ENCODE measurements around the gene BZW1.

Gene BZW1

GRCh38 chr2:200847269-200847668 lies 35.6 kb downstream of the BZW1 start:
- H3K9ac ChIP-seq, result no peak overlapping the region
- TF ChIP-seq, protein P1, sequence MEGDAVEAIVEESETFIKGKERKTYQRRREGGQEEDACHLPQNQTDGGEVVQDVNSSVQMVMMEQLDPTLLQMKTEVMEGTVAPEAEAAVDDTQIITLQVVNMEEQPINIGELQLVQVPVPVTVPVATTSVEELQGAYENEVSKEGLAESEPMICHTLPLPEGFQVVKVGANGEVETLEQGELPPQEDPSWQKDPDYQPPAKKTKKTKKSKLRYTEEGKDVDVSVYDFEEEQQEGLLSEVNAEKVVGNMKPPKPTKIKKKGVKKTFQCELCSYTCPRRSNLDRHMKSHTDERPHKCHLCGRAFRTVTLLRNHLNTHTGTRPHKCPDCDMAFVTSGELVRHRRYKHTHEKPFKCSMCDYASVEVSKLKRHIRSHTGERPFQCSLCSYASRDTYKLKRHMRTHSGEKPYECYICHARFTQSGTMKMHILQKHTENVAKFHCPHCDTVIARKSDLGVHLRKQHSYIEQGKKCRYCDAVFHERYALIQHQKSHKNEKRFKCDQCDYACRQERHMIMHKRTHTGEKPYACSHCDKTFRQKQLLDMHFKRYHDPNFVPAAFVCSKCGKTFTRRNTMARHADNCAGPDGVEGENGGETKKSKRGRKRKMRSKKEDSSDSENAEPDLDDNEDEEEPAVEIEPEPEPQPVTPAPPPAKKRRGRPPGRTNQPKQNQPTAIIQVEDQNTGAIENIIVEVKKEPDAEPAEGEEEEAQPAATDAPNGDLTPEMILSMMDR (IDR thresholded peaks at IDR 0.05), result no peak
- H3K27ac ChIP-seq, result no peak overlapping the region
- no peaks in the 10 kb centered on the region for H3K27me3 ChIP-seq (ENCODE audit: control insufficient read depth, insufficient read depth, low read length)
- H3K79me2 ChIP-seq, result no peaks in the 10 kb centered on the region
- no peak overlapping the region for H3K4me2 ChIP-seq (ENCODE audit: low read length)
- no peaks in the 10 kb centered on the region for H3K36me3 ChIP-seq (ENCODE audit: control insufficient read depth, insufficient read depth, low read length)
- H2AFZ ChIP-seq, result no peak overlapping the region
- H3K4me3 ChIP-seq (ENCODE audit: low read depth, low read length), result no peak overlapping the region
- H3K4me1 ChIP-seq, result no peaks in the 10 kb centered on the region
- no peaks in the 10 kb centered on the region for H3K9me3 ChIP-seq (ENCODE audit: control insufficient read depth, low read length)

- no peak overlapping the region for H3K27ac ChIP-seq
- no peaks in the 10 kb centered on the region for H3K4me1 ChIP-seq
- TF ChIP-seq, protein P1 (IDR thresholded peaks at IDR 0.05), result no peak
- no peaks in the 10 kb centered on the region for H3K79me2 ChIP-seq
- no peak overlapping the region for H3K4me2 ChIP-seq (ENCODE audit: low read length)
- H3K4me3 ChIP-seq (ENCODE audit: low read depth, low read length), result no peak overlapping the region
- no peaks in the 10 kb centered on the region for H3K9me3 ChIP-seq (ENCODE audit: control insufficient read depth, low read length)
- H2AFZ ChIP-seq, result no peak overlapping the region
- H3K27me3 ChIP-seq (ENCODE audit: control insufficient read depth, insufficient read depth, low read length), result no peaks in the 10 kb centered on the region
- no peak overlapping the region for H3K9ac ChIP-seq
- H3K36me3 ChIP-seq (ENCODE audit: control insufficient read depth, insufficient read depth, low read length), result no peaks in the 10 kb centered on the region
These were observed 36.2 kb downstream of the BZW1 start for GRCh38 chr2:200847939-200848338.

DNA sequence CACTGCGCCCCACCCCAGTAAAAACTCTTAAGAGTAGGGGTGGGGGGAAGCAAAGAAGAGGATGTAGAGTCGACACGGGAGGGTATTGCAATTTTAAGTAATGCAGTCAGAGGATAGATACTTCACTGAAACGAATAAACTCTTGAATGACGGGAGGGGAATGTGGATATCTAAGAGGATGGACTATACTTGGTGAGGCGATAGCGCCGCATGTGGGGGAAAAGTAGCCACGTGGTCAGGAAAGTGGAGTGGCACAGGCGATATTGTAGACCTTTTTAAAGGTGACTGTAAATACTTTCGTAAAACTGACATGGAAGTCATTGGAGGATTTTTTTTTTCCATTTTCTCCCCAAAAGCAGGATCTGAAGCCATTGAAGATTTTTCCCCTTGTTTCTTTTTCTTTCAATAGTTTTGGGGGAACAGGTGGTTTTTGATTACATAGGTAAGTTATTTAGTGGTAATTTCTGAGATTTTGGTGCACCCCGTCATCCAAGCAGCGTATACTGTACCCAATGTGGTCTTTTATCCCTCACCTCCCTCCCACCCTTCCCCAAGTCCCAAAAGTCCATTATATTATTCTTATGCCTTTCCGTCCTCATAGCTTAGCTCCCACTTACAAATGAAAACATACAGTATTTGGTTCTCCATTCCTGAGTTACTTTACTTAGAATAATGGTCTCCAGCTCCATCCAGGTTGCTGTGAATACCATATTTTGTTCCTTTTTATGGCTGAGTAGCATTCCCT lies 39.0 kb downstream of the BZW1 start:
- Histone ChIP-seq H3K9ac (no peak overlapping the region), H3K4me1 (no peaks in the 10 kb centered on the region), H3K36me3 (ENCODE audit: control insufficient read depth, insufficient read depth, low read length) (no peaks in the 10 kb centered on the region), H3K4me3 (ENCODE audit: low read depth, low read length) (no peak overlapping the region), H3K9me3 (ENCODE audit: control insufficient read depth, low read length) (no peaks in the 10 kb centered on the region), H3K79me2 (no peaks in the 10 kb centered on the region), H3K27ac (no peak overlapping the region), H2AFZ (no peak overlapping the region), H3K4me2 (ENCODE audit: low read length) (no peak overlapping the region), H3K27me3 (ENCODE audit: control insufficient read depth, insufficient read depth, low read length) (no peaks in the 10 kb centered on the region)
- TF ChIP-seq, protein P1 (IDR thresholded peaks at IDR 0.05), result no peak

GRCh38 chr2:200851398-200852248 lies 39.9 kb downstream of the BZW1 start:
- Histone ChIP-seq H3K36me3 (ENCODE audit: control insufficient read depth, insufficient read depth, low read length) (no peaks in the 10 kb centered on the region), H3K27ac (no peak overlapping the region)

More at GRCh38 chr2:200851398-200852248, 39.9 kb downstream of the BZW1 start:
- H3K27me3 ChIP-seq (ENCODE audit: control insufficient read depth, insufficient read depth, low read length), result no peaks in the 10 kb centered on the region
- no peaks in the 10 kb centered on the region for H3K4me1 ChIP-seq
- H3K4me2 ChIP-seq (ENCODE audit: low read length), result no peak overlapping the region
- no peaks in the 10 kb centered on the region for H3K9me3 ChIP-seq (ENCODE audit: control insufficient read depth, low read length)
- H2AFZ ChIP-seq, result no peak overlapping the region
- no peaks in the 10 kb centered on the region for H3K79me2 ChIP-seq
- TF ChIP-seq, protein P1 (IDR thresholded peaks at IDR 0.05), result no peak
- no peak overlapping the region for H3K9ac ChIP-seq
- no peak overlapping the region for H3K4me3 ChIP-seq (ENCODE audit: low read depth, low read length)
